K562 (cell line): ENCODE results near the gene IGSF3. TPM values are rescaled to one million over a fixed set of nuclear protein-coding genes. Genes with fewer than 3 reads are reported as not detected.
A peak's percentile ranks its signal among the peaks of the same experiment; 100 is the strongest.

ENCODE experiments used
- CCAR2 ChIP-seq: fragments of 200-400 bp; formaldehyde crosslinking; IDR thresholded peaks from 2 replicates; pipeline ENCODE4 v1.6.1; 2017; ENCODE audit warnings: mild to moderate bottlenecking, low read depth, low read length
- CREB1 ChIP-seq, 2 experiments: sonication (generic) in 1 of 2; formaldehyde crosslinking in 1 of 2; IDR thresholded peaks; 2 replicates each; pipeline versions ENCODE4 v1.6.1 to v1.8.0; 2012 to 2022; ENCODE audit warnings: inconsistent platforms in 1 of 2, mild to moderate bottlenecking in 1 of 2, missing genetic modification reagents in 1 of 2, moderate library complexity in 1 of 2
- ERF ChIP-seq: fragments of 450-650 bp; formaldehyde crosslinking; IDR thresholded peaks from 2 replicates; pipeline ENCODE4 v1.4.0; 2020; ENCODE audit warnings: mild to moderate bottlenecking, mixed read lengths
- ETS1 ChIP-seq: conservative IDR thresholded peaks from 2 replicates; pipeline ENCODE4 v1.6.1; 2011; ENCODE audit warnings: low read depth, mild to moderate bottlenecking, low read length; ENCODE audit not compliant: control insufficient read depth
- FOXA3 ChIP-seq, 2 experiments: fragments of 450-650 bp in 1 of 2; sonication (generic) in 1 of 2; formaldehyde crosslinking; IDR thresholded peaks in 1 of 2; conservative IDR thresholded peaks in 1 of 2; 2 replicates each; pipeline versions ENCODE4 v1.4.0 to v1.8.0; 2020 to 2022; ENCODE audit warnings: mild to moderate bottlenecking in 2 of 2, missing genetic modification reagents in 1 of 2
- FOXJ3 ChIP-seq: sonication (generic); formaldehyde crosslinking; IDR thresholded peaks from 2 replicates; pipeline ENCODE4 v1.4.0; 2020; ENCODE audit warnings: mild to moderate bottlenecking, missing genetic modification reagents
- KLF16 ChIP-seq: IDR thresholded peaks from 2 replicates; pipeline ENCODE4 v1.6.1; 2016; ENCODE audit warnings: antibody characterized with exemption
- KLF6 ChIP-seq: fragments of 250-450 bp; sonication (Bioruptor Pico); IDR thresholded peaks from 2 replicates; pipeline ENCODE4 v1.4.0; 2020; ENCODE audit warnings: mild to moderate bottlenecking, moderate library complexity, borderline replicate concordance
- LEF1 ChIP-seq: fragments of 450-650 bp; IDR thresholded peaks from 2 replicates; pipeline ENCODE4 v1.6.1; 2016; ENCODE audit warnings: mild to moderate bottlenecking
- NEUROD1 ChIP-seq: fragments of 150-350 bp; IDR thresholded peaks from 2 replicates; pipeline ENCODE4 v1.6.1; 2014; ENCODE audit warnings: borderline replicate concordance, low read length, low read depth; ENCODE audit not compliant: partially characterized antibody
- PHB ChIP-seq: fragments of 250-450 bp; sonication (Bioruptor Pico); IDR thresholded peaks from 2 replicates; pipeline ENCODE4 v1.5.0; 2021
- PTRF ChIP-seq: fragments of 450-650 bp; IDR thresholded peaks from 2 replicates; pipeline ENCODE4 v1.6.1; 2016; ENCODE audit warnings: mild to moderate bottlenecking, missing genetic modification characterization, missing compliant biosample characterization
- PURB ChIP-seq: sonication (generic); formaldehyde crosslinking; IDR thresholded peaks from 2 replicates; pipeline ENCODE4 v1.9.0; 2021; ENCODE audit warnings: low read depth, mild to moderate bottlenecking, missing genetic modification reagents
- RHOXF2B ChIP-seq: fragments of 250-450 bp; sonication (Bioruptor Pico); conservative IDR thresholded peaks from 2 replicates; pipeline ENCODE4 v1.5.1; 2021
- SMARCA4 ChIP-seq: fragments of 450-650 bp; IDR thresholded peaks from 2 replicates; pipeline ENCODE4 v1.6.1; 2016
- SMARCE1 ChIP-seq: fragments of 450-650 bp; IDR thresholded peaks from 2 replicates; pipeline ENCODE4 v1.7.1; 2016; ENCODE audit warnings: mild to moderate bottlenecking
- STAT6 ChIP-seq: sonication (generic); formaldehyde crosslinking; IDR thresholded peaks from 2 replicates; pipeline ENCODE4 v1.8.1; 2023; ENCODE audit warnings: mild to moderate bottlenecking, missing genetic modification reagents
- SUPT5H ChIP-seq: fragments of 450-650 bp; IDR thresholded peaks from 2 replicates; pipeline ENCODE4 v1.6.1; 2016
- TEAD1 ChIP-seq, 2 experiments: fragments of 450-650 bp in 1 of 2; sonication (generic) in 1 of 2; formaldehyde crosslinking; IDR thresholded peaks; 2 replicates each; pipeline versions ENCODE4 v1.4.0 to v1.8.0; 2020 to 2022; ENCODE audit warnings: mild to moderate bottlenecking in 2 of 2, missing genetic modification reagents in 1 of 2
- TEAD2 ChIP-seq: fragments of 450-650 bp; IDR thresholded peaks from 2 replicates; pipeline ENCODE4 v1.6.1; 2016; ENCODE audit warnings: missing genetic modification characterization, control low read depth, missing compliant biosample characterization
- ZNF232 ChIP-seq: sonication (generic); formaldehyde crosslinking; IDR thresholded peaks from 2 replicates; pipeline ENCODE4 v1.8.0; 2022; ENCODE audit warnings: mild to moderate bottlenecking, missing genetic modification reagents
- ZNF263 ChIP-seq: sonication (generic); formaldehyde crosslinking; IDR thresholded peaks from 2 replicates; pipeline ENCODE4 v1.8.0; 2022; ENCODE audit warnings: mild to moderate bottlenecking, missing genetic modification reagents, borderline replicate concordance
- ZNF347 ChIP-seq: fragments of 450-650 bp; formaldehyde crosslinking; IDR thresholded peaks from 2 replicates; pipeline ENCODE4 v1.4.0; 2020; ENCODE audit warnings: low read depth, mild to moderate bottlenecking, moderate library complexity
- ZNF740 ChIP-seq, 3 experiments: fragments of 200-800 bp in 1 of 3; sonication (Bioruptor generic) in 1 of 3; sonication (generic) in 1 of 3; formaldehyde crosslinking in 1 of 3; IDR thresholded peaks; 2 replicates each; pipeline versions ENCODE4 v1.6.1 to v1.8.0; 2016 to 2022; ENCODE audit warnings: mild to moderate bottlenecking in 2 of 3, missing compliant biosample characterization in 2 of 3, missing genetic modification characterization in 2 of 3, missing genetic modification reagents in 1 of 3
- polyA plus RNA-seq, 8 experiments: library from polyadenylated mRNA; depleted of rRNA in 4 of 8; stranded (reverse) in 5 of 8; unstranded in 3 of 8; fragments of >200 nt; fragmentation: Nextera tagmentation in 2 of 8; fragmentation: Illumina TruSeq in 1 of 8; extraction: Ambion mirVana in 2 of 8; extraction: Trizol in 1 of 8; gene quantifications; 2 replicates each; pipeline versions ENCODE4 v1.2.1 to v1.2.3, GENCODE V29; 2011 to 2014; ENCODE audit warnings: inconsistent platforms in 1 of 8, missing spikeins in 1 of 8
- total RNA-seq, 7 experiments: library from RNA; depleted of rRNA in 6 of 7; stranded (reverse); fragments of >200 nt in 6 of 7; fragmentation: Illumina TruSeq in 2 of 7; extraction: Trizol in 2 of 7; gene quantifications; 2 replicates each; pipeline versions ENCODE4 v1.2.1 to v1.2.3, GENCODE V29; 2011 to 2021; ENCODE audit warnings: low replicate concordance in 1 of 7

Gene IGSF3
- total and polyA plus RNA-seq, 9 of the 15 experiments (the other 6 are each of a cell fraction or from before 2014, with no cell fraction given), result 1.1 to 15.0 (median 8.3) TPM

GRCh38 chr1:116679828-116680628 lies 12.5 kb upstream of the IGSF3 start (continued):
- TF ChIP-seq KLF6 (CRISPR knock-in tag), result no peak
- TF ChIP-seq TEAD1 (CRISPR knock-in tag; IDR thresholded peaks at IDR 0.05), result 0 out of 4 replicates have a peak, but pooled peaks have one; percentile 16 to 54
- TF ChIP-seq KLF16, result peak; percentile 82
- peak; percentile 64; the same call in 1 of the 2 replicates for TF ChIP-seq SMARCE1
- no peak for TF ChIP-seq ZNF740 (CRISPR knock-in tag; IDR thresholded peaks at IDR 0.05)
- TF ChIP-seq ZNF740 (tag; IDR thresholded peaks at IDR 0.05), result no peak; a peak in 1 of 4 replicates
- TF ChIP-seq PTRF (tag), result no peak
- TF ChIP-seq ZNF263, result peak; percentile 9; the same call in 1 of the 2 replicates
- TF ChIP-seq ETS1, result no peak
- no peak for TF ChIP-seq FOXJ3
- peak; percentile 49; the same call in 1 of the 2 replicates for TF ChIP-seq PHB (CRISPR knock-in tag)
- peak; percentile 76 for TF ChIP-seq SMARCA4
- TF ChIP-seq RHOXF2B (CRISPR knock-in tag), result no peak
- TF ChIP-seq NEUROD1, result no peak
- no peak for TF ChIP-seq SUPT5H
- TF ChIP-seq LEF1, result peak; percentile 21; the same call in 1 of the 2 replicates
- TF ChIP-seq FOXA3 (CRISPR knock-in tag; conservative IDR thresholded peaks at IDR 0.05 in 1 of 2, IDR thresholded peaks at IDR 0.05 in 1 of 2), result 0 out of 4 replicates have a peak, but pooled peaks of 1 of the 2 experiments have one; percentile 8
- no peak for TF ChIP-seq CREB1 (IDR thresholded peaks at IDR 0.05)
- TF ChIP-seq CREB1 (CRISPR knock-in tag; IDR thresholded peaks at IDR 0.05), result no peak
- no peak for TF ChIP-seq ZNF347 (CRISPR knock-in tag)
- TF ChIP-seq PURB (CRISPR knock-in tag), result no peak
- no peak for TF ChIP-seq TEAD2 (tag)
- TF ChIP-seq STAT6 (CRISPR knock-in tag), result no peak
- TF ChIP-seq CCAR2, result no peak
- TF ChIP-seq ZNF232, result no peak
- TF ChIP-seq ERF, result no peak
